Measurements from ENCODE around the gene DNAJC1.

The DNAJC1 gene

GRCh38 chr10:21742740-21743412 is 260.7 kb downstream of the DNAJC1 start:
- H3K4me1 ChIP-seq (ENCODE audit: control insufficient read depth, insufficient read depth, low read length) = no peaks in the 10 kb centered on the region
- no peak overlapping the region for H3K27ac ChIP-seq (ENCODE audit: extremely low read depth, low read depth, low read length)
- no peaks in the 10 kb centered on the region for H3K9me3 ChIP-seq (ENCODE audit: control insufficient read depth, insufficient read depth, low read depth, low read length)
- POLR2A ChIA-PET = no interaction called here
- TF ChIP-seq ZNF16 (tag by site-specific recombination; IDR thresholded peaks at IDR 0.05; ENCODE audit: low read depth) = no peak
- TF ChIP-seq ZNF362 (tag by site-specific recombination; IDR thresholded peaks at IDR 0.05) = no peak
- TF ChIP-seq GLI4 (tag by site-specific recombination; IDR thresholded peaks at IDR 0.05) = no peak
- no peak for TF ChIP-seq ZNF785 (tag by site-specific recombination; IDR thresholded peaks at IDR 0.05)
- TF ChIP-seq MYNN (tag by site-specific recombination; IDR thresholded peaks at IDR 0.05; ENCODE audit: borderline replicate concordance) = no peak
- TF ChIP-seq ZNF521 (tag by site-specific recombination; IDR thresholded peaks at IDR 0.05) = no peak
- TF ChIP-seq BCL11A (tag by site-specific recombination; IDR thresholded peaks at IDR 0.05; ENCODE audit: low read depth) = no peak
- no peak for TF ChIP-seq ZNF561 (tag by site-specific recombination; IDR thresholded peaks at IDR 0.05; ENCODE audit: borderline replicate concordance)
- TF ChIP-seq PRDM1 (tag by site-specific recombination; IDR thresholded peaks at IDR 0.05) = no peak
- TF ChIP-seq ZNF610 (tag by site-specific recombination; IDR thresholded peaks at IDR 0.05; ENCODE audit: borderline replicate concordance) = no peak
- no peak for TF ChIP-seq ZNF341 (tag by site-specific recombination; IDR thresholded peaks at IDR 0.05; ENCODE audit: low read depth)
- TF ChIP-seq SCRT1 (tag by site-specific recombination; IDR thresholded peaks at IDR 0.05; ENCODE audit: borderline replicate concordance) = no peak
- no peak for TF ChIP-seq BCL11B (tag by site-specific recombination; IDR thresholded peaks at IDR 0.05; ENCODE audit: low read depth)
- TF ChIP-seq KLF17 (tag by site-specific recombination; IDR thresholded peaks at IDR 0.05) = no peak
- TF ChIP-seq ZNF621 (tag by site-specific recombination; IDR thresholded peaks at IDR 0.05) = no peak
- H3K36me3 ChIP-seq (ENCODE audit: control insufficient read depth in 2 of 2, insufficient read depth in 1 of 2, low read length in 2 of 2) = peaks cover 12 to 62% of the 10 kb centered on the region in 2 experiments; a peak in 2 of 3 replicates
- H3K4me3 ChIP-seq (ENCODE audit: low read depth, low read length) = no peak overlapping the region
- CTCF ChIA-PET = interaction anchor here (0.5 to 2.1 kb wide), 2 partner anchors 11 to 440 kb away, joined by 3 to 7 read pairs; no protein-coding TSS in a partner anchor

- H3K27ac ChIP-seq (ENCODE audit: extremely low read depth, low read depth, low read length) = no peak overlapping the region
- H3K9me3 ChIP-seq (ENCODE audit: control insufficient read depth, insufficient read depth, low read depth, low read length) = no peaks in the 10 kb centered on the region
- TF ChIP-seq OSR2 (tag by site-specific recombination; IDR thresholded peaks at IDR 0.05) = no peak
- TF ChIP-seq GFI1B (tag by site-specific recombination; IDR thresholded peaks at IDR 0.05) = no peak
- no peak for TF ChIP-seq ZSCAN23 (tag by site-specific recombination; IDR thresholded peaks at IDR 0.05)
- TF ChIP-seq SP7 (tag by site-specific recombination; IDR thresholded peaks at IDR 0.05) = no peak
- no peak for TF ChIP-seq ZNF596 (tag by site-specific recombination; IDR thresholded peaks at IDR 0.05)
- no peak for TF ChIP-seq ZSCAN4 (tag by site-specific recombination; IDR thresholded peaks at IDR 0.05)
- no peak for TF ChIP-seq KLF10 (tag by site-specific recombination; IDR thresholded peaks at IDR 0.05)
- TF ChIP-seq ZNF549 (tag by site-specific recombination; IDR thresholded peaks at IDR 0.05) = no peak
- TF ChIP-seq KLF8 (tag by site-specific recombination; IDR thresholded peaks at IDR 0.05) = no peak
- no peak for TF ChIP-seq TCF7L2 (IDR thresholded peaks at IDR 0.05; ENCODE audit: borderline replicate concordance, low read depth, low read length)
- TF ChIP-seq PRDM1 (tag by site-specific recombination; IDR thresholded peaks at IDR 0.05) = no peak
- TF ChIP-seq SALL2 (tag by site-specific recombination; IDR thresholded peaks at IDR 0.05; ENCODE audit: borderline replicate concordance) = no peak
- no peak for TF ChIP-seq ZFP69B (tag by site-specific recombination; IDR thresholded peaks at IDR 0.05)
- TF ChIP-seq ZNF555 (tag by site-specific recombination; conservative IDR thresholded peaks at IDR 0.05) = no peak
- no peak for TF ChIP-seq TRIM28 (IDR thresholded peaks at IDR 0.05; ENCODE audit: borderline replicate concordance, low read length)
- TF ChIP-seq ZNF692 (tag by site-specific recombination; IDR thresholded peaks at IDR 0.05) = no peak
- TF ChIP-seq ZNF768 (tag by site-specific recombination; IDR thresholded peaks at IDR 0.05) = no peak
- H3K36me3 ChIP-seq (ENCODE audit: control insufficient read depth in 2 of 2, insufficient read depth in 1 of 2, low read length in 2 of 2) = peaks cover 12 to 68% of the 10 kb centered on the region in 2 experiments; a peak in 2 of 3 replicates
- POLR2A ChIA-PET = no interaction called here
- no peak overlapping the region for H3K4me3 ChIP-seq (ENCODE audit: low read depth, low read length)
- CTCF ChIA-PET = no interaction called here
- H3K4me1 ChIP-seq (ENCODE audit: control insufficient read depth, insufficient read depth, low read length) = no peaks in the 10 kb centered on the region
Observed at GRCh38 chr10:21740989-21741388, 262.5 kb downstream of the DNAJC1 start.
